Left renal pelvis (tissue), 4 donors: ENCODE data around the gene NPRL2. TPM values are rescaled to one million over a fixed set of nuclear protein-coding genes. Genes with fewer than 3 reads are reported as not detected.

ENCODE experiments used
- DNase-seq, 4 donors: peaks; one replicate each; pipeline ENCODE4 v3.0.0-alpha.2; 2013; ENCODE audit warnings: low read depth in 4 of 4, low spot score in 3 of 4
- polyA plus RNA-seq, 4 donors: library from polyadenylated mRNA; unstranded; fragments of 120-200 nt; gene quantifications; one replicate each; pipeline ENCODE4 v1.2.1, GENCODE V29; 2013; ENCODE audit not compliant: insufficient read length in 4 of 4

NPRL2 gene
- polyA plus RNA-seq, 4 donors = 23.9 to 35.7 (median 30.5) TPM

GRCh38 chr3:50353245-50354004, 2.9 kb upstream of the NPRL2 start:
- DNase-seq = no peak

GRCh38 chr3:50352781-50353180, 2.2 kb upstream of the NPRL2 start:
- DNase-seq = no peak

GRCh38 chr3:50351323-50351697, 735 bp upstream of the NPRL2 start:
- no peak for DNase-seq

- DNase-seq = no peak
These were observed 405 bp downstream of the NPRL2 start for GRCh38 chr3:50350213-50350526.

GRCh38 chr3:50347187-50347813, 3.3 kb downstream of the NPRL2 start:
- no peak for DNase-seq

- no peak for DNase-seq
These were observed 4.9 kb downstream of the NPRL2 start, which contains the start of gene ZMYND10 for GRCh38 chr3:50345586-50346234. Gene ZMYND10 (minus strand): TSS chr3:50345732. CDS start chr3:50345579, 153 bp downstream.

- no peak for DNase-seq
These were observed 5.6 kb downstream of the NPRL2 start for GRCh38 chr3:50345008-50345407.

- DNase-seq = no peak
These were observed 7.6 kb downstream of the NPRL2 start for GRCh38 chr3:50342813-50343633.

GRCh38 chr3:50341996-50342650, 8.5 kb downstream of the NPRL2 start:
- DNase-seq = no peak

- no peak for DNase-seq
These were observed 9.0 kb downstream of the NPRL2 start for GRCh38 chr3:50341537-50341936.

GRCh38 chr3:50340448-50341329, 9.9 kb downstream of the NPRL2 start, which contains the start of gene RASSF1:
Gene RASSF1 (minus strand): TSS chr3:50340836. CDS start chr3:50340805, 31 bp downstream.
- DNase-seq = no peak

GRCh38 chr3:50340147-50340447, 10.5 kb downstream of the NPRL2 start:
- DNase-seq = no peak

GRCh38 chr3:50339485-50340146, 11.0 kb downstream of the NPRL2 start:
- no peak for DNase-seq

- DNase-seq = no peak
These were observed 11.6 kb downstream of the NPRL2 start for GRCh38 chr3:50338965-50339364.

- peak; percentile 93 to 96 (median 94) for DNase-seq
These were observed 13.3 kb downstream of the NPRL2 start for GRCh38 chr3:50337175-50337861.

- no peak for DNase-seq
These were observed 14.0 kb downstream of the NPRL2 start for GRCh38 chr3:50336452-50337174.

- no peak for DNase-seq
These were observed 16.1 kb downstream of the NPRL2 start for GRCh38 chr3:50334339-50335075.
